ENCODE measurements around the gene ADA. TPM values are rescaled to one million over a fixed set of nuclear protein-coding genes. Genes with fewer than 3 reads are reported as not detected.
"Not testable (repeated sequence)": the region's sequence is repeated elsewhere in the genome, so short reads cannot be mapped to it uniquely, and the experiment has no call there.

The ADA gene
- total RNA-seq, 2 donors from 2014 or later = 30.4 to 32.5 TPM

DNA sequence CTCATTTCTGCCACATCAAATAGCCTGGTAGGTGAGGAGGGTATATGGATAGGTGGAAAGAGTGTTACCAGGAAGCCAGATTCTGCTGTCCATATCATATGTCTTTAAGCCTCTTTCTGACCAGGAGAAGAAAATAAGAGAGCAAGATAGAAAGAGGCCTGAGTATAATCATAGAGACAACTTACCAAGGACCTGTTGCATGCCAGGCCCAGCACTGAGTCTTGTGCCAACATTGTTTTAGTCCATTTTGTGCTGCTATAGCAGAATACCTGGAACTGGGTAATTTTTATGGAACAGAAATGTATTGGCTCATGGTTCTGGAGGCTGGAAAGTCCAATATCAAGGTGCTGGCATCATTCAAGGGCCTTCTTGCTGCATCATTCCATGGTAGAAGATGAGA, 7.3 kb upstream of the ADA start:
- peak overlapping the region; percentile 18 for H3K27ac Mint-ChIP-seq
- H3K36me3 Mint-ChIP-seq (ENCODE audit: low read depth) = no peaks in the 10 kb centered on the region
- H3K4me3 Mint-ChIP-seq = no peak overlapping the region
- no peaks in the 10 kb centered on the region for H3K27me3 Mint-ChIP-seq
- peaks cover 6% of the 10 kb centered on the region for H3K4me1 Mint-ChIP-seq
- no peaks in the 10 kb centered on the region for H3K9me3 Mint-ChIP-seq
- ATAC-seq (replicated peaks) = no peak

DNA sequence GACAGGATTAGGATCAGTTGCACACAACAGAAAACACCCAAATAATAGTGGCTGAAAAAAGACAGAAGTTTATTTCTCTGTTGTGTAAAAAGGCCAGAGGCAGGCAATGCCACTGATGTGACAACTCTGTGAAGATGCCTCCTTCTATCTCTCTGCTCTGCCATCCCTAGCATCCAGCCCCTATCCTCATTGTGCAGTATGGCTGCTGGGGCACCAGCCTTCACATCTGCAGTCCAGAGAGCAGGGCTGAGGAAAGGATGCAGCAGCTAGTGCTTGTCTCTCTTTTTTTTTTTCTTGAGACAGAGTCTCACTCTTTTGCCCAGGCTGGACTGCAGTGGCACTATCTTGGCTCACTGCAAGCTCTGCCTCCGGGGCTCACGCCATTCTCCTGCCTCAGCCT, 6.4 kb upstream of the ADA start:
- H3K4me3 Mint-ChIP-seq = no peak overlapping the region
- H3K27me3 Mint-ChIP-seq = no peaks in the 10 kb centered on the region

DNA sequence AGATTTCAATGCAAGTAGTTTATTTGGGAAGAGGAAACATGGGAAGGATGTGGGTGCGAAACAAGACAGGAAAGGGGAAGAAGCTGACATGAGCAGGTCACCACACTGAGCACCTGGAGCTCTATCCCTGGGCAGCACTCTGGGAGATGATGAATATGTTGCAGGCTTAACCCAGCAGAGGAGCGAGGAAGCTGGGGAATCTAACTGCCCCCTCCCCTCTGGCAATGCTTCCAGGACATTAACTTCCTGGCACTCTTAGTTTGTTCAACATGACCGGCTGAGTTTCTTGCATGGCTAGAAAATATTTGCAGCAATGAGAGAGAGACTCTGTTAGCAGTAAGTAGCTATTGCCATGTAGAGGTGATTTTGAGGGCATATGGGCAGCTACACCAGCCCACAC, 4.9 kb upstream of the ADA start:
- no peak for ATAC-seq (replicated peaks)
- no peak overlapping the region for H3K4me3 Mint-ChIP-seq
- H3K27ac Mint-ChIP-seq = no peak overlapping the region
- peaks cover 12% of the 10 kb centered on the region for H3K4me1 Mint-ChIP-seq
- no peaks in the 10 kb centered on the region for H3K9me3 Mint-ChIP-seq
- H3K27me3 Mint-ChIP-seq = no peaks in the 10 kb centered on the region
- no peaks in the 10 kb centered on the region for H3K36me3 Mint-ChIP-seq (ENCODE audit: low read depth)

More for the DNA sequence above, 6.4 kb upstream of the ADA start:
- H3K9me3 Mint-ChIP-seq = no peaks in the 10 kb centered on the region
- no peaks in the 10 kb centered on the region for H3K36me3 Mint-ChIP-seq (ENCODE audit: low read depth)
- ATAC-seq (replicated peaks) = no peak
- no peak overlapping the region for H3K27ac Mint-ChIP-seq
- H3K4me1 Mint-ChIP-seq = peaks cover 6% of the 10 kb centered on the region

DNA sequence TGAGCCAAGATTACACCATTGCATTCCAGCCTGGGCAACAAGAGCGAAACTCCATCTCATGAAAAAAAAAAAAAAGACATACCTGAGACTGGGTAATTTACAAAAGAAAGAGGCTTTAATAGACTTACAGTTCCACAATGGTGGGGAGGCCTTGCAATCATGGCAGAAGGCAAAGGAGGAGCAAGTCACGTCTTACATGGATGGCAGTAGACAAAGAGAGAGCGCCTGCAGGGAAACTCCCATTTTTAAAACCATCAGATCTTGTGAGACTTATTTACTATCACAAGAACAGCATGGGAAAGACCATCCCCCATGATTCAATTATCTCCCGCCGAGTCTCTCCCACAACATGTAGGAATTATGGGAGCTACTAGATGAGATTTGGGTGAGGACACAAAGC, 2.7 kb upstream of the ADA start:
- H3K36me3 Mint-ChIP-seq (ENCODE audit: low read depth); H3K9me3 Mint-ChIP-seq; H3K27ac Mint-ChIP-seq; H3K27me3 Mint-ChIP-seq; ATAC-seq (replicated peaks); H3K4me3 Mint-ChIP-seq: not testable (repeated sequence)
- H3K4me1 Mint-ChIP-seq = peaks cover 13% of the 10 kb centered on the region

DNA sequence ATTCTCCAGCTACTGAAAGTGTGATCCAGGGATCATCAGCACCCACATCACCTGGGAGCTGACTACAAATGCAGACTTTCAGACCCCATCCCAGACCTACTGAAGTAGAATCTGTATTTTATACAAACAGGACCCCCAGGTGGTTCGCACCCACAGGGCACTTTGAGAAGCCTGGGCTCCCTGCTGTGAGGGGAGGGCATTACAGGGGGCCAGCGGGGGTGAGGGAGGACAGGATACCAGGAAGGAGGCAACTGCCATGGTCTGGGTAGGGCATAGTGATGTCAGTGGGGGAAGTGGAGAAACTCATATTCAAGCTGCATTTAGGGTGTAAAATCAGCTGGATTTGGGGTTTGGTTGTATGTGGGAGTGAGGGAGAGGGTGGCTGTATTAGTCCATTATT, 2.0 kb upstream of the ADA start:
- no peaks in the 10 kb centered on the region for H3K9me3 Mint-ChIP-seq
- no peaks in the 10 kb centered on the region for H3K36me3 Mint-ChIP-seq (ENCODE audit: low read depth)
- H3K4me3 Mint-ChIP-seq = peak overlapping the region; percentile 77
- no peak overlapping the region for H3K27ac Mint-ChIP-seq
- no peaks in the 10 kb centered on the region for H3K27me3 Mint-ChIP-seq
- ATAC-seq (replicated peaks) = no peak
- peaks cover 16% of the 10 kb centered on the region for H3K4me1 Mint-ChIP-seq

DNA sequence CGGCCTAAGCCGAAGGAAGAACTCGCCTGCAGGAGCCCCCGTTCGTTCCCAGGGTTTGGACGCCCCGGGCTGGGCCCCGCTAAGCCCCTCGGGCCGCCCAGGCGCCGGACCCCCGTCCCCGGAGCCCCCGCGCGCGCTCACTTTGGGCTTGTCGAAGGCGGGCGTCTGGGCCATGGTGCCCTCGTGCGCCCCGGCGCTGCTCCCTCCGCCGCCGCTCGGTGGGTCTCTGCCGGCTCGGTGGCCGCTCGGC, 140 bp downstream of the ADA start:
- Mint-ChIP-seq H3K4me3 (peak overlapping the region; percentile 93), H3K36me3 (ENCODE audit: low read depth) (no peaks in the 10 kb centered on the region), H3K27me3 (no peaks in the 10 kb centered on the region), H3K27ac (peak overlapping the region; percentile 82), H3K4me1 (peaks cover 22% of the 10 kb centered on the region), H3K9me3 (no peaks in the 10 kb centered on the region)
- no peak for ATAC-seq (replicated peaks)

DNA sequence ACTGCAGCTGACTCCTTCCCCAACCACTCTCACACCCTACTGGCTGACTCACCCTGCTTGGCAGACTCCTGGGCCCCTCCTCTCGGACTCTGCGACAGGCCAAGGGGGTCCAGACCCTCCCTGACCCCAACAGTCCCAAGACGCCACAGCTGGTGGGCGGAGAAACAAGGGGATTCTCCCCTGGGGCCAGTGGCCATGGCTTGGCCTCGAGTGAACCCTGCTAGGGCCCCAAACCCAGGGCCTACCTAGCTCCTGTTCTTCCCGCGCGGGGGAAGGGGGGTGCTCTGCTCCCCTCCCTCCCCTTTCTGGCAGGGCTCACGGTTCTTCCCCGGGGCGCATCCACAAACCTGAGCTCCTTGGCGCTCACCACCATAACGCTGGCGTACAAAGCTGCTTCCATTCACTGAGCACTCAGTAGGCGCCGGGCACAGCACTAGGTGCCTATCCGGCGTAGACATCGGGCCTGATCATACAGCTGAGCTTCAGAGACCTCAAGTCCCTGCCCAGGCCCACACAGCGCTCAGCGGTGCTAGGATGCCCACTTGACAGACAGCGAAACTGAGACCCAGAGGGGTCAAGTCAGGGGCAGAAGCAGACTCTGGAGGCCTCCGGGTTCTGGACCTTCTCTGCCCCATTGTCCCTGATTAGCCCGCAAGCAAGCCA, 597 bp downstream of the ADA start:
- Mint-ChIP-seq H3K4me3 (peak overlapping the region; percentile 93), H3K27me3 (no peaks in the 10 kb centered on the region), H3K9me3 (no peaks in the 10 kb centered on the region), H3K27ac (peak overlapping the region; percentile 82), H3K4me1 (peaks cover 27% of the 10 kb centered on the region), H3K36me3 (ENCODE audit: low read depth) (no peaks in the 10 kb centered on the region)
- ATAC-seq (replicated peaks) = peak; percentile 51

DNA sequence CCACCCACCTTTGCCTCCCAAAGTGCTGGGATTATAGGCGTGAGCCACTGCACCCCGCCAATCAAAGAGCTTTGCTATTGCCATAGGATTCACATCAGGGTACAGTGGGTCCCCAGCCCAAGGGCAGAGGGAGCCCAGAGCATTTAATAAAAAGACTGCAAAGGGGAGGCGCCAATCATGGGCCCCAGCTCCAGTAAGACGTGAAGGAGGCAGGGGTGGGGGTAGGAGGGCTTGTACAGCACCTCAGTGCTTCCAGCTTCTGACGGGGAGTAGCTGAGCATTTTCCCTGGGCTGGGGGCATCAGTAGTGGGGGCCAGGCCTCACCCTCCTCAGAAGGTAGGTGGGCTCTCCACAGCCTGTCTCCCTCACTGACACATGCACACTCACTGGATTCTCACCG, 1.5 kb downstream of the ADA start:
- peak overlapping the region; percentile 82 for H3K27ac Mint-ChIP-seq
- no peak for ATAC-seq (replicated peaks)
- H3K4me1 Mint-ChIP-seq = peaks cover 31% of the 10 kb centered on the region
- H3K27me3 Mint-ChIP-seq = no peaks in the 10 kb centered on the region
- H3K4me3 Mint-ChIP-seq = peak overlapping the region; percentile 93
- H3K9me3 Mint-ChIP-seq = no peaks in the 10 kb centered on the region
- no peaks in the 10 kb centered on the region for H3K36me3 Mint-ChIP-seq (ENCODE audit: low read depth)

DNA sequence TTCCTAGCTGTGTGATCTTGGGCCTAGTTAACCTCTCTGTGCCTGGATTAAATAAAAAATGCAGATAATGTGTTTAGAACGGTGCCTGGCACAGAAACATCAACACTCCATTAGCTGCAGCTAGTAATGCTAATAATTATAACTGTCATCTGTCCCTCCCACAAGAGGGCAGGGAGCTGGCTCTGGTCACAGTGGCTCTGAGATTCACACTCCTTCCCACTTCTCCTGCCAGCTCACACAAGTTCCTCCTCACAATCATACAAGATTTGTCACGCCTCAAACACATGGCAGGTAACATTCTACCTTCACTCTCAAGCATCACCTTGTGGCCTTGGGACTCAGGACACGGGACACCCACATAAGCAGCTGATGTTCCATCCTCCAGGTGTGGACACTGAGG, 2.4 kb downstream of the ADA start:
- Mint-ChIP-seq H3K27ac (peak overlapping the region; percentile 82), H3K36me3 (ENCODE audit: low read depth) (no peaks in the 10 kb centered on the region), H3K9me3 (no peaks in the 10 kb centered on the region), H3K4me3 (peak overlapping the region; percentile 93), H3K27me3 (no peaks in the 10 kb centered on the region), H3K4me1 (peaks cover 39% of the 10 kb centered on the region)
- no peak for ATAC-seq (replicated peaks)

DNA sequence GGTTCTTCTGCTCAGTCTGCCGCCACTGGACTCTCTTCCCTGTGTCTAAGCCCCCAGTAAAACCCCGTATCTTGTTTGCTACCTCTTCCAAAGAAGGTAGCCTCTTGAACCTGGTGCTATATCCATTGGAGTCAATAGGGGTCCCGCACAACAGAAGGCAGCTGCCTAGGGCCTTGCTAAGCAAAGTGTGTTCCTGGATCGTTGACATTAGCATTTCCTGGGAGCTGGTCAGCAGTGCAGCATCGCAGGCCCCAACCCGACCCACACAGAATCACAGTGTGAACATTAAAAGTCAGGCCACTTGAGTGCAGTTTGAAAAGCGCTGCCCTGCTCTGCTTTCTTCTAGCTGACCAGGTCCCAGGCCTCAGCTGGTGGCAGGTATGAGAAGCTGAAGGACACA, 2.9 kb downstream of the ADA start:
- H3K27me3 Mint-ChIP-seq = no peaks in the 10 kb centered on the region
- H3K9me3 Mint-ChIP-seq = no peaks in the 10 kb centered on the region
- H3K27ac Mint-ChIP-seq = no peak overlapping the region
- H3K4me3 Mint-ChIP-seq = peak overlapping the region; percentile 93
- no peaks in the 10 kb centered on the region for H3K36me3 Mint-ChIP-seq (ENCODE audit: low read depth)
- peaks cover 44% of the 10 kb centered on the region for H3K4me1 Mint-ChIP-seq
- ATAC-seq (replicated peaks) = no peak

DNA sequence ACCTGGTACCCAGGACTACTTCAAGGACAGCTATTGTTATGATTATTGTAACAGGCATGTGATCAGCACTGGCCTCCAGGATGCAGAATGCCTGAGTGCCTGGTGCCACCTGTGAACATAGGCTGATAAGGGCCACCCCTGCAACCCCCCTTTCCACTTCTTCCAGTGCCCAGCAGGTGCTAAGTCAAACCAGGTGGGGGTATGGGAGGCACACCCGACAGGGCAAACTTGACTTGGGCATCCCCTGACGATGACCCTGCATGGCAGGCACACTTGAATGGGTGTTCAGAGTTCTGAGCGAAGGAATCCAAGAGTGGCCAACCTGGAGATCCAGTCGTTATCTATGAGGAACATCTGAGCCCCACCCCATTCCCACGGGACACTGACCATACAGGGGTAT, 3.4 kb downstream of the ADA start:
- H3K4me3 Mint-ChIP-seq = peak overlapping the region; percentile 93
- no peak for ATAC-seq (replicated peaks)
- no peaks in the 10 kb centered on the region for H3K36me3 Mint-ChIP-seq (ENCODE audit: low read depth)
- no peaks in the 10 kb centered on the region for H3K9me3 Mint-ChIP-seq
- no peaks in the 10 kb centered on the region for H3K27me3 Mint-ChIP-seq
- peaks cover 49% of the 10 kb centered on the region for H3K4me1 Mint-ChIP-seq
- no peak overlapping the region for H3K27ac Mint-ChIP-seq

DNA sequence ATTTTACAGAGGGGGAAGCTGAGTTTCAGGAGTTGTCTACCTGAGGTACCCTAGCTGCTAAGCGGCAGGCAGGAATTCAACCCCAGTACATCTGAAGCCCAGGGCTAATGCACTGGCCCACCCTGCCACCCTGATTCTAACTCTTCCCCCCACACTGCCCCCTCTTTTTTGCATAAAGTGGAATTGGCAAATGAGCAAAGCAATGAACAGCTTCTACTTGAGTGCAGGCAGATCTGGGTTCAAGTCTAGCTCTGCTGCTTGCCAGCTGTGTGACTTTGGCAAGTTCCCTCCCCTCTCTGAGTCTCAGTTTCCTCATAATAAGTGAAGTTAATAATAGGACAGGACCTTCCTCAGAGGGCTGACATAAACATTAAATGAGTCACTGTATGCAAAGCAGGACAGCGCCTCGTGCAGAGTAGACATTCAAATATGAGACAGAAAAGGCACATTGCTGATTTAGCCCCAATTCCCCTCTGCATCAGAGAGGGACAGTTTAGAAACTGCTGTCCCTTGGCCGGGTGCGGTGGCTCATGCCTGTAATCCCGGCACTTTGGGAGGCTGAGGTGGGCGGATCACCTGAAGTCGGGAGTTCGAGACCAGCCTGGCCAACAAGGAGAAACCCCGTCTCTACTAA, 4.7 kb downstream of the ADA start:
- H3K4me3 Mint-ChIP-seq = peak overlapping the region; percentile 80
- H3K27me3 Mint-ChIP-seq = no peaks in the 10 kb centered on the region
- no peaks in the 10 kb centered on the region for H3K36me3 Mint-ChIP-seq (ENCODE audit: low read depth)
- no peaks in the 10 kb centered on the region for H3K9me3 Mint-ChIP-seq
- H3K4me1 Mint-ChIP-seq = peaks cover 54% of the 10 kb centered on the region
- ATAC-seq (replicated peaks) = peak; percentile 49
- peak overlapping the region; percentile 93 for H3K27ac Mint-ChIP-seq

DNA sequence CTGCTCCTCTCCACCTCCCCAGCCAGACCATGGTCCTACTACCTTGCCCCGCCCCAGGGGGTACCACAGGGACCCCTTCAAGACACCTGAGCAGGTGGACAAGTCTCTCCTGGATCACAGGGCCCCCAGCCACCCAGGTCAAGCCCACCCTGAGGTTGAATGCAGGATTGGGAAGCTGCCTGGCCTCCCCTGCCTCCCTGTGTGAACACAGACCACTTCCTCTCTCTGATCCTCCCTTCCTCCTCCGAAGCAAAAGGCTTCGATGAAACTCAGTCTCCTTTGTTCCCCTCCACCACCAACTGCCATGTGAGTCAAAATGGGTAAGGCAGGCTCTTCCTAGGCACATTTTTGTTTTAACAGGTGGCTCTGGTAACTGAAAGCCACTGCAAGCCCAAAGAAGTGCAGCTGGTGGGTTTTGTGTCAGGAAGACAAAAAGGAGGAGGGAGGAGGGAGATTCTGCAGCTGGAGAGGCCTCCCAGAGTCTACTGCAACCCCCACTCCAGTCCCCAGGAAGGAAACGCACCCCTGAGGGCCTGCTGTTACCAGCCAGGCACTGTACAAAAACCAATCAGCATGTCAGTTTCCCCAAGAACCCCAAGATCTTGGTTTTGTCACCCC, 5.4 kb downstream of the ADA start:
- peak; percentile 11 for ATAC-seq (replicated peaks)
- H3K9me3 Mint-ChIP-seq = no peaks in the 10 kb centered on the region
- H3K27ac Mint-ChIP-seq = peak overlapping the region; percentile 93
- H3K36me3 Mint-ChIP-seq (ENCODE audit: low read depth) = no peaks in the 10 kb centered on the region
- no peaks in the 10 kb centered on the region for H3K27me3 Mint-ChIP-seq
- H3K4me1 Mint-ChIP-seq = peaks cover 58% of the 10 kb centered on the region
- H3K4me3 Mint-ChIP-seq = peak overlapping the region; percentile 80

DNA sequence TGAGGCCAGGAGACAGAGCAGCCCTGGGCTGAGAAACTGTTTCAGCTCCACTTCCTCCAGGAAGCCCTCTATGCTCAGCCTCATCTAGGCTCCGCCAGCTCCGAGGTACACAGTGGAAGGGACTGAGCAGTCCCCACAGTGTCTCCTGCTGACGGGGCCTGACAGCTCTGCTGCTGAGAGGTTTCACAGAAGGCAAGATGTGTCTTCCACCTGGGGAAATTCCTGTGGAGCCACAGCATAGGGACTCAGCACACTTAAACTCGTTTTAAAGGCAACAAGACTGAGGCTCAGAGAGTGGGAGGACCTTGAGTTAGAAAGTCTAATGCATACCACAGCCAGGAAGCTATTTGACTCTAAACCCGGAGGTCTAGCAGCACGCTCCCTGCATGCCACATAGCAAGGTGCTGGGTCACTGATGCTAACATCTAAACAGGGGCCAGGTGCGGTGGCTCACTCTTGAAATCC, 6.8 kb downstream of the ADA start:
- peak; percentile 62 for ATAC-seq (replicated peaks)
- peak overlapping the region; percentile 85 for H3K27ac Mint-ChIP-seq
- no peaks in the 10 kb centered on the region for H3K36me3 Mint-ChIP-seq (ENCODE audit: low read depth)
- H3K9me3 Mint-ChIP-seq = no peaks in the 10 kb centered on the region
- H3K4me1 Mint-ChIP-seq = peaks cover 55% of the 10 kb centered on the region
- H3K4me3 Mint-ChIP-seq = peak overlapping the region; percentile 80
- H3K27me3 Mint-ChIP-seq = no peaks in the 10 kb centered on the region

DNA sequence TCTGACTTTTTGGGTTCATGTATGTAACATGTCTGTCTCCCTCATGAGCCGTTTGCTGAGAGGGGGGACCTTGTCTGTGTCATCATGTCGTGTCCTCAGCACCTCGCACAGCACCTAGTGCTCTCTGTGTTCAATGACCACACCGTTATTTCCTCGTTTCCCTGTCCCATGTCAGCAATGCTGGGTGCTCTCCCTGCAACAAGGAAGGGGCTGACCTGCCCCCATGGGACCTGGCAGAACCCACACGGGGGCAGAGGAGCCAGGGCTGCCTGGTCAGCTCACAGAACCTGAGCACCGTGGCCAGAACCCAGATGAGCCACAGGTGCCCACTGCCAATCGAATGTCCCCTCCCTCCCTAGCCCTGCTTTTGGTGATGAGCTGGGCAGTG, 7.3 kb downstream of the ADA start:
- peaks cover 52% of the 10 kb centered on the region for H3K4me1 Mint-ChIP-seq
- no peaks in the 10 kb centered on the region for H3K9me3 Mint-ChIP-seq
- peak overlapping the region; percentile 85 for H3K27ac Mint-ChIP-seq
- no peak for ATAC-seq (replicated peaks)
- H3K27me3 Mint-ChIP-seq = no peaks in the 10 kb centered on the region
- H3K4me3 Mint-ChIP-seq = peak overlapping the region; percentile 80
- no peaks in the 10 kb centered on the region for H3K36me3 Mint-ChIP-seq (ENCODE audit: low read depth)
